Spleen (tissue), 7 donors: ENCODE data around the gene AZGP1.

Experiments
- CTCF ChIP-seq, 11 experiments: fragments of 200-600 bp in 7 of 11; fragments of 450-650 bp in 4 of 11; sonication (generic) in 4 of 11; IDR thresholded peaks in 8 of 11; conservative IDR thresholded peaks in 3 of 11; 1 replicate in 7 of 11; 2 replicates in 4 of 11; pipeline versions ENCODE4 v1.4.0 to v1.8.0; 2016 to 2021; ENCODE audit warnings: antibody characterized with exemption in 11 of 11, inconsistent platforms in 4 of 11, mild to moderate bottlenecking in 1 of 11
- POLR2A ChIP-seq, 3 donors: fragments of 450-650 bp; IDR thresholded peaks; one replicate each; pipeline ENCODE4 v1.5.1; 2017; ENCODE audit warnings: antibody characterized with exemption in 3 of 3, mild to moderate bottlenecking in 1 of 3
- donor health status: DM: no; HTN: no; CAD: no; lungs with moderate emphysema.
- donor health status: DM: no; HTN: no; CAD: no.
- donor health status: DM: no; HTN: no; CAD: no.

GRCh38 chr7:99971242-99971641 lies 4.6 kb downstream of the AZGP1 start:
- TF ChIP-seq CTCF (IDR thresholded peaks at IDR 0.05 in 8 of 11, conservative IDR thresholded peaks at IDR 0.05 in 3 of 11) = no peak
- TF ChIP-seq POLR2A (IDR thresholded peaks at IDR 0.05) = no peak
